Measurements from ENCODE around the gene STAM. TPM values are rescaled to one million over a fixed set of nuclear protein-coding genes. Genes with fewer than 3 reads are reported as not detected.

The STAM gene
- total and polyA plus RNA-seq, 2 donors (not counting 3 experiments of a cell fraction or from before 2014, with no cell fraction given), result 17.7 to 20.0 TPM

- peak; percentile 67 to 75 for TF ChIP-seq CTCF (IDR thresholded peaks at IDR 0.05; ENCODE audit: extremely low read depth in 1 of 2, insufficient read depth in 1 of 2, low read depth in 1 of 2, low read length in 2 of 2)
- TF ChIP-seq POLR2A (IDR thresholded peaks at IDR 0.05; ENCODE audit: low read depth, low read length), result no peak
- no peak for TF ChIP-seq POLR2AphosphoS5 (IDR thresholded peaks at IDR 0.05; ENCODE audit: insufficient read depth, low read depth, low read length)
- H2AFZ ChIP-seq (ENCODE audit: low read depth, low read length), result peak overlapping the region; percentile 61
- H3K9ac ChIP-seq (replicated peaks; ENCODE audit: extremely low read depth, insufficient read depth, low read length), result no peak overlapping the region
- peaks cover 25% of the 10 kb centered on the region for H3K4me1 ChIP-seq (ENCODE audit: control insufficient read depth, extremely low read depth, insufficient read depth, low read length)
- dilution Hi-C loops (cut with MboI; ENCODE audit: extremely low pct_ligation_motif_present, low sequenced_read_pairs) (no loop called here), intact Hi-C loops (cut with micrococcal nuclease) (loop anchor here (1.0 kb wide), 1 partner anchor 136 kb away; no protein-coding TSS in a partner anchor)
- H3K27me3 ChIP-seq (ENCODE audit: control insufficient read depth in 2 of 2, insufficient read depth in 2 of 2, low read length in 2 of 2), result no peaks in the 10 kb centered on the region
- BruUV-seq (replicated peaks), result no TSS peak
- no peak overlapping the region for H3K4me3 ChIP-seq (replicated peaks in 1 of 3; ENCODE audit: insufficient read depth in 1 of 3, low read depth in 1 of 3, low read length in 3 of 3)
- no peaks in the 10 kb centered on the region for H4K20me1 ChIP-seq (replicated peaks; ENCODE audit: control insufficient read depth, extremely low read depth, insufficient read depth, low read length)
- H3K4me2 ChIP-seq (ENCODE audit: insufficient read depth, low read length), result peak overlapping the region; percentile 33
- no peak overlapping the region for H3K27ac ChIP-seq (ENCODE audit: insufficient read depth, low read depth, low read length)
- FAIRE-seq (peak; percentile 66), DNase-seq (ENCODE audit: low read depth, low spot score) (peak; percentile 66)
- no peaks in the 10 kb centered on the region for H3K9me1 ChIP-seq (replicated peaks; ENCODE audit: control insufficient read depth, extremely low read depth, insufficient read depth, low read length)
- no peaks in the 10 kb centered on the region for H3K79me2 ChIP-seq (ENCODE audit: control insufficient read depth, insufficient read depth, low read length)
- ChIA-PET POLR2A (interaction anchor here (1.4 kb wide), 1 partner anchor 99 kb away, joined by 8 read pairs; the partner anchor contains the start of gene STAM), CTCF (interaction anchor here (0.6 to 2.3 kb wide), 11 partner anchors 8 to 135 kb away, joined by 3 to 13 read pairs (median 4); partner anchors contain the start of gene STAM)
- H3K36me3 ChIP-seq (ENCODE audit: control insufficient read depth in 2 of 2, extremely low read depth in 1 of 2, insufficient read depth in 2 of 2, low read length in 2 of 2), result no peaks in the 10 kb centered on the region
- no peaks in the 10 kb centered on the region for H3K9me3 ChIP-seq (replicated peaks; ENCODE audit: control insufficient read depth, insufficient read depth, low read length)
Observed at GRCh38 chr10:17742918-17743317, 99.0 kb downstream of the STAM start.

- H4K20me1 ChIP-seq (replicated peaks; ENCODE audit: control insufficient read depth, extremely low read depth, insufficient read depth, low read length), result no peaks in the 10 kb centered on the region
- peaks cover 25% of the 10 kb centered on the region for H3K4me1 ChIP-seq (ENCODE audit: control insufficient read depth, extremely low read depth, insufficient read depth, low read length)
- no peak overlapping the region for H3K4me3 ChIP-seq (replicated peaks in 1 of 3; ENCODE audit: insufficient read depth in 1 of 3, low read depth in 1 of 3, low read length in 3 of 3)
- no peak for TF ChIP-seq EZH2 (IDR thresholded peaks at IDR 0.05; ENCODE audit: borderline replicate concordance, low read depth, low read length, severe bottlenecking)
- TF ChIP-seq GATA2 (IDR thresholded peaks at IDR 0.05; ENCODE audit: insufficient read depth, insufficient read length, low read depth, low read length), result no peak
- TF ChIP-seq CTCF (IDR thresholded peaks at IDR 0.05; ENCODE audit: extremely low read depth in 1 of 2, insufficient read depth in 1 of 2, low read depth in 1 of 2, low read length in 2 of 2), result no peak
- no peak for TF ChIP-seq MAX (IDR thresholded peaks at IDR 0.05; ENCODE audit: insufficient read depth, insufficient read length)
- TF ChIP-seq FOS (IDR thresholded peaks at IDR 0.05; ENCODE audit: borderline replicate concordance, insufficient read depth, low read length), result no peak
- TF ChIP-seq POLR2A (IDR thresholded peaks at IDR 0.05; ENCODE audit: low read depth, low read length), result no peak
- no peak overlapping the region for H3K4me2 ChIP-seq (ENCODE audit: insufficient read depth, low read length)
- intact Hi-C loops (cut with micrococcal nuclease) (loop anchor here (1.0 kb wide), 1 partner anchor 136 kb away; no protein-coding TSS in a partner anchor), dilution Hi-C loops (cut with MboI; ENCODE audit: extremely low pct_ligation_motif_present, low sequenced_read_pairs) (no loop called here)
- no peak overlapping the region for H2AFZ ChIP-seq (ENCODE audit: low read depth, low read length)
- CTCF ChIA-PET, result interaction anchor here (1.2 to 2.3 kb wide), 10 partner anchors 8 to 135 kb away, joined by 3 to 13 read pairs (median 6); no protein-coding TSS in a partner anchor
- H3K27ac ChIP-seq (ENCODE audit: insufficient read depth, low read depth, low read length), result peak overlapping the region; percentile 85
- FAIRE-seq (no peak), DNase-seq (ENCODE audit: low read depth, low spot score) (no peak)
- H3K36me3 ChIP-seq (ENCODE audit: control insufficient read depth in 2 of 2, extremely low read depth in 1 of 2, insufficient read depth in 2 of 2, low read length in 2 of 2), result no peaks in the 10 kb centered on the region
- BruUV-seq (replicated peaks), result no TSS peak
- H3K79me2 ChIP-seq (ENCODE audit: control insufficient read depth, insufficient read depth, low read length), result no peaks in the 10 kb centered on the region
- H3K9me3 ChIP-seq (replicated peaks; ENCODE audit: control insufficient read depth, insufficient read depth, low read length), result no peaks in the 10 kb centered on the region
- no peak overlapping the region for H3K9ac ChIP-seq (replicated peaks; ENCODE audit: extremely low read depth, insufficient read depth, low read length)
- no peaks in the 10 kb centered on the region for H3K27me3 ChIP-seq (ENCODE audit: control insufficient read depth in 2 of 2, insufficient read depth in 2 of 2, low read length in 2 of 2)
- H3K9me1 ChIP-seq (replicated peaks; ENCODE audit: control insufficient read depth, extremely low read depth, insufficient read depth, low read length), result no peaks in the 10 kb centered on the region
- POLR2A ChIA-PET, result interaction anchor here (1.4 kb wide), 1 partner anchor 99 kb away, joined by 8 read pairs; the partner anchor contains the start of gene STAM
Observed at GRCh38 chr10:17743437-17743836, 99.5 kb downstream of the STAM start.
